Measurements from ENCODE around the gene ZNF423. TPM values are rescaled to one million over a fixed set of nuclear protein-coding genes. Genes with fewer than 3 reads are reported as not detected.

Gene ZNF423
- total RNA-seq, 1 donor from 2014 or later = 0.21 TPM

- no peak for DNase-seq (ENCODE audit: low read depth)
These were observed 6.7 kb downstream of the ZNF423 start for GRCh38 chr16:49849037-49849753.

- DNase-seq (ENCODE audit: low read depth) = no peak
These were observed 7.4 kb downstream of the ZNF423 start for GRCh38 chr16:49848530-49848929.

- DNase-seq (ENCODE audit: low read depth) = no peak
These were observed 9.1 kb downstream of the ZNF423 start for GRCh38 chr16:49846800-49847199.

GRCh38 chr16:49844359-49844758 is 11.6 kb downstream of the ZNF423 start:
- DNase-seq (ENCODE audit: low read depth) = no peak

GRCh38 chr16:49843758-49844157 is 12.2 kb downstream of the ZNF423 start:
- no peak for DNase-seq (ENCODE audit: low read depth)

GRCh38 chr16:49842972-49843371 is 12.9 kb downstream of the ZNF423 start:
- DNase-seq (ENCODE audit: low read depth) = no peak

GRCh38 chr16:49839017-49839825 is 16.7 kb downstream of the ZNF423 start:
- no peak for DNase-seq (ENCODE audit: low read depth)

GRCh38 chr16:49838441-49839016 is 17.4 kb downstream of the ZNF423 start:
- no peak for DNase-seq (ENCODE audit: low read depth)

GRCh38 chr16:49837688-49838410 is 18.1 kb downstream of the ZNF423 start:
- no peak for DNase-seq (ENCODE audit: low read depth)

GRCh38 chr16:49836668-49837067 is 19.2 kb downstream of the ZNF423 start:
- no peak for DNase-seq (ENCODE audit: low read depth)

- no peak for DNase-seq (ENCODE audit: low read depth)
These were observed 19.7 kb downstream of the ZNF423 start for GRCh38 chr16:49836218-49836617.

GRCh38 chr16:49835161-49835777 is 20.6 kb downstream of the ZNF423 start:
- no peak for DNase-seq (ENCODE audit: low read depth)

GRCh38 chr16:49834531-49835151 is 21.3 kb downstream of the ZNF423 start:
- peak; percentile 33 for DNase-seq (ENCODE audit: low read depth)

GRCh38 chr16:49833796-49834530 is 21.9 kb downstream of the ZNF423 start:
- no peak for DNase-seq (ENCODE audit: low read depth)

- DNase-seq (ENCODE audit: low read depth) = no peak
These were observed 22.8 kb downstream of the ZNF423 start for GRCh38 chr16:49833085-49833484.

GRCh38 chr16:49832177-49832576 is 23.7 kb downstream of the ZNF423 start:
- DNase-seq (ENCODE audit: low read depth) = no peak

GRCh38 chr16:49830873-49831272 is 25.0 kb downstream of the ZNF423 start:
- DNase-seq (ENCODE audit: low read depth) = no peak

GRCh38 chr16:49828533-49829267 is 27.2 kb downstream of the ZNF423 start:
- DNase-seq (ENCODE audit: low read depth) = no peak

- DNase-seq (ENCODE audit: low read depth) = no peak
These were observed 28.0 kb downstream of the ZNF423 start for GRCh38 chr16:49827805-49828438.

Measured in myocyte (in vitro differentiated cells).